Thymus (tissue), 11 donors: ENCODE results near the gene PARD6B. TPM values are rescaled to one million over a fixed set of nuclear protein-coding genes. Genes with fewer than 3 reads are reported as not detected.

Experiments
- DNase-seq, 9 donors: peaks; one replicate each; pipeline ENCODE4 v3.0.0-alpha.2; 2013; ENCODE audit warnings: low spot score in 9 of 9, low read depth in 6 of 9, missing footprints in 1 of 9
- H3K27ac ChIP-seq, 2 donors: one replicate each; pipeline ENCODE4 v1.5.1; 2013; ENCODE audit warnings: control low read depth in 1 of 2, low read depth in 1 of 2, low read length in 1 of 2, mild to moderate bottlenecking in 1 of 2, moderate library complexity in 1 of 2
- H3K27me3 ChIP-seq, 2 donors: one replicate each; pipeline ENCODE4 v1.5.1; 2013; ENCODE audit warnings: low read length in 1 of 2; ENCODE audit not compliant: control insufficient read depth in 2 of 2, insufficient read depth in 1 of 2
- H3K36me3 ChIP-seq, 2 donors: one replicate each; pipeline ENCODE4 v1.5.1; 2013; ENCODE audit warnings: low read length in 1 of 2, mild to moderate bottlenecking in 1 of 2, moderate library complexity in 1 of 2; ENCODE audit not compliant: control insufficient read depth in 2 of 2, insufficient read depth in 2 of 2
- H3K4me1 ChIP-seq, 2 donors: one replicate each; pipeline ENCODE4 v1.5.1; 2013; ENCODE audit warnings: low read length in 2 of 2; ENCODE audit not compliant: control insufficient read depth in 2 of 2, insufficient read depth in 2 of 2
- H3K4me3 ChIP-seq, 2 donors: one replicate each; pipeline ENCODE4 v1.5.1; 2013; ENCODE audit warnings: low read length in 2 of 2, control low read depth in 1 of 2, mild to moderate bottlenecking in 1 of 2
- H3K9me3 ChIP-seq, 2 donors: one replicate each; pipeline ENCODE4 v1.5.1; 2013; ENCODE audit warnings: low read length in 1 of 2, mild to moderate bottlenecking in 1 of 2; ENCODE audit not compliant: control insufficient read depth in 2 of 2, insufficient read depth in 1 of 2
- WGBS: extraction: QIAGEN DNeasy Blood & Tissue Kit; methylation state at CpG from one replicate; pipeline ENCODE4 v1.1.7; 2013; 5-methylcytosine and 5-hydroxymethylcytosine counted together
- polyA plus RNA-seq: library from polyadenylated mRNA; stranded (reverse); fragments of 200-250 nt; gene quantifications from one replicate; pipeline ENCODE4 v1.2.3, GENCODE V29; 2013
- total RNA-seq: library from RNA; stranded (reverse); fragments of 120-200 nt; gene quantifications from one replicate; pipeline ENCODE4 v1.2.4, GENCODE V29; 2013
- donor health status: healthy.

PARD6B gene
- total and polyA plus RNA-seq, 2 donors: 3.1 to 3.7 TPM

DNA sequence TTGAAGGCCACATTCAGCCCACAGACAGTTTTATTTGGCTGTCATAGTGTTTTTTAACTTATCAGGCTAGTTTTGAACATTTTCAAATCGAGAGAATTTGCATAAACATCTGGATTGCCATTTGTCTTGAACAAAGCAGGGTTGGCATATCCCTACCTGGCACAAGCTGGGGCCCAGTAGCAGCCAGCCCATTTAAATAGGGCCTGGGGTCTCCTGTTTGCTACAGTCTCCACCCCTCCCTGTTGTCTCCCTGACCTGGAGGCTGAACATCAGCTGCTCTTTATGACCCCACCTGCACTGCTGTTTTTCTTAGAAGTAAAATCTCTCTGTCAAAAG is 73.9 kb downstream of the PARD6B start:
- H3K4me1 ChIP-seq: peaks cover 6 to 11% of the 10 kb centered on the region in 2 donors
- H3K9me3 ChIP-seq: no peaks in the 10 kb centered on the region
- peak overlapping the region in 1 of 2 donors; percentile 70 for H3K27ac ChIP-seq

DNA sequence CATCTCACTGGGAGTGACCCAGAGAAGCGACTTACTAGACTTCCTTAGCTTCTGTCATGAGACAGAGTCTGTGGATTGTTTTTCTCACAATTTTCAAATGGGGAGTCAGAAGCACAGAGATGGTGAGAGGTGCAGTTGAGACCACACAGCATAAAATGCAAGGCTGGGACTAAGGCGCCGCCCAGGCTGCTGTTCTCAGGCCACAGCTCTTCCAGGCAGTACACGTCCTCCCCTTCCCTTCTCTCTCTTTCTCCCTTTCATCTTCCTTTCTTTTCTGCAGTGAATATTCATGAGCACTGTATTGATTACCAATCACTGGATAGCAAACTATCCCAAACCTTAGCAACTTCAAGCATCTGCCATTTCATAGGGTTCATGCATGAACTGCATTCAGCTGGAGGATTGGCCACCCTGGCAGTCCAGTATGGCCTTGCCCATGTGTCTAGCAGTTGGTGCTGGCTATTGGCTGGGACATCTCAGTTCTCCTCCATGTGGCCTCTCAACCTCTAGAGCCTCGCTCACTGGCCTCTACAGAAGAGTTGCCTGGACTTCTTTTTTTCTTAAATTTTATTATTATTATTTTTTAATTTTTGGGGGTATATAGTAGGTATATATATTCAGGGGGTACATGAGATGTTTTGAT is 74.9 kb downstream of the PARD6B start:
- H3K4me3 ChIP-seq: no peak overlapping the region
- no peak overlapping the region for H3K27ac ChIP-seq
- no peaks in the 10 kb centered on the region for H3K27me3 ChIP-seq
- H3K4me1 ChIP-seq: peaks cover 6 to 11% of the 10 kb centered on the region in 2 donors
- no peak for DNase-seq
- 97% methylated on average over 5 of the region's 5 CpGs for WGBS
- no peaks in the 10 kb centered on the region for H3K36me3 ChIP-seq
- H3K9me3 ChIP-seq: no peaks in the 10 kb centered on the region

More for the DNA sequence above, 73.9 kb downstream of the PARD6B start:
- DNase-seq: no peak
- 5% methylated on average over 1 of the region's 1 CpG for WGBS
- no peaks in the 10 kb centered on the region for H3K36me3 ChIP-seq
- no peaks in the 10 kb centered on the region for H3K27me3 ChIP-seq
- no peak overlapping the region for H3K4me3 ChIP-seq

Other genes with a start within 250 kb of the PARD6B start
- 23.0 TPM for gene PTPN1, start 221.2 kb upstream of the PARD6B start, total RNA-seq
- 56.1 TPM for gene PTPN1, start 221.2 kb upstream of the PARD6B start, polyA plus RNA-seq
- gene RIPOR3, start 40.0 kb upstream of the PARD6B start, total RNA-seq: 12.2 TPM
- 23.4 TPM for gene RIPOR3, start 40.0 kb upstream of the PARD6B start, polyA plus RNA-seq
- gene BCAS4, start 63.5 kb downstream of the PARD6B start, total RNA-seq: 17.5 TPM
- gene BCAS4, start 63.5 kb downstream of the PARD6B start, polyA plus RNA-seq: 14.5 TPM
- gene ADNP, start 199.9 kb downstream of the PARD6B start, total RNA-seq: 22.8 TPM
- gene ADNP, start 199.9 kb downstream of the PARD6B start, polyA plus RNA-seq: 55.6 TPM
- gene DPM1, start 227.0 kb downstream of the PARD6B start, total RNA-seq: 69.5 TPM
- gene DPM1, start 227.0 kb downstream of the PARD6B start, polyA plus RNA-seq: 80.9 TPM
- 3.4 TPM for gene MOCS3, start 227.2 kb downstream of the PARD6B start, total RNA-seq
- 3.7 TPM for gene MOCS3, start 227.2 kb downstream of the PARD6B start, polyA plus RNA-seq